H1 (cell line): ENCODE data around the gene PCDHGA8.

ENCODE experiments used
- CTCF ChIP-seq, 3 experiments: IDR thresholded peaks; 1 replicate in 2 of 3; 2 replicates in 1 of 3; pipeline versions ENCODE4 v1.5.1 to v1.6.1; 2011; ENCODE audit warnings: low read length in 3 of 3, mild to moderate bottlenecking in 3 of 3, inconsistent platforms in 2 of 3, low read depth in 1 of 3, moderate library complexity in 1 of 3; ENCODE audit not compliant: insufficient read depth in 1 of 3; ENCODE audit errors: control extremely low read depth in 1 of 3
- EZH2 ChIP-seq: fragments of 200-600 bp; sonication (generic); IDR thresholded peaks from 2 replicates; pipeline ENCODE4 v1.7.1; 2012; ENCODE audit warnings: low read depth, mild to moderate bottlenecking, moderate library complexity, low read length, inconsistent platforms; ENCODE audit not compliant: severe bottlenecking
- KDM5A ChIP-seq: fragments of 200-600 bp; IDR thresholded peaks from 2 replicates; pipeline ENCODE4 v1.7.1; 2012; ENCODE audit warnings: mild to moderate bottlenecking, low read length, inconsistent platforms, mixed read lengths
- POLR2A ChIP-seq, 2 experiments: IDR thresholded peaks; 1 replicate in 1 of 2; 2 replicates in 1 of 2; pipeline ENCODE4 v1.6.1; 2011; ENCODE audit warnings: low read depth in 2 of 2, low read length in 2 of 2, mild to moderate bottlenecking in 2 of 2; ENCODE audit errors: control extremely low read depth in 1 of 2
- USF2 ChIP-seq: IDR thresholded peaks from 2 replicates; pipeline ENCODE4 v1.6.1; 2011; ENCODE audit warnings: low read length, improper control_type of control experiment

GRCh38 chr5:141360685-141361084 is 31.7 kb upstream of the PCDHGA8 start:
- TF ChIP-seq USF2, result no peak
- no peak for TF ChIP-seq POLR2A (IDR thresholded peaks at IDR 0.05; ENCODE audit: control extremely low read depth in 1 of 2, low read depth in 2 of 2, low read length in 2 of 2)
- no peak for TF ChIP-seq EZH2
- no peak for TF ChIP-seq KDM5A
- no peak for TF ChIP-seq CTCF (IDR thresholded peaks at IDR 0.05; ENCODE audit: control extremely low read depth in 1 of 3, insufficient read depth in 1 of 3, low read depth in 1 of 3, low read length in 3 of 3)
